Neural progenitor cell (in vitro differentiated cells): Measurements from ENCODE around the gene MROH8. TPM values are rescaled to one million over a fixed set of nuclear protein-coding genes. Genes with fewer than 3 reads are reported as not detected.

Experiments
- DNase-seq: peaks from one replicate; pipeline ENCODE4 v3.0.0-alpha.2; 2016; ENCODE audit warnings: low spot score
- H2AFZ ChIP-seq: fragments of 200-600 bp; sonication (generic); replicated peaks from 2 replicates; pipeline ENCODE4 v1.6.1; 2016; ENCODE audit warnings: antibody characterized with exemption
- H3F3A ChIP-seq: fragments of 200-600 bp; sonication (generic); 2 replicates; pipeline ENCODE4 v1.6.1; 2016; ENCODE audit warnings: antibody characterized with exemption, low read depth
- H3K27ac ChIP-seq: fragments of 200-600 bp; sonication (generic); 2 replicates; pipeline ENCODE4 v1.5.1; 2016; ENCODE audit warnings: mild to moderate bottlenecking
- H3K27me3 ChIP-seq: fragments of 200-600 bp; sonication (generic); 2 replicates; pipeline ENCODE4 v1.6.1; 2016; ENCODE audit warnings: mild to moderate bottlenecking, moderate library complexity
- H3K36me3 ChIP-seq: fragments of 200-600 bp; sonication (generic); 2 replicates; pipeline ENCODE4 v1.5.1; 2016
- H3K4me1 ChIP-seq: fragments of 200-600 bp; sonication (generic); 2 replicates; pipeline ENCODE4 v1.6.1; 2016; ENCODE audit warnings: mixed run types
- H3K4me2 ChIP-seq: fragments of 200-600 bp; sonication (generic); 2 replicates; pipeline ENCODE4 v1.6.1; 2016
- H3K4me3 ChIP-seq: fragments of 200-600 bp; sonication (generic); 2 replicates; pipeline ENCODE4 v1.5.1; 2016
- H3K79me2 ChIP-seq: fragments of 200-600 bp; sonication (generic); 2 replicates; pipeline ENCODE4 v1.6.1; 2016; ENCODE audit warnings: low read depth
- H3K9ac ChIP-seq: fragments of 200-600 bp; sonication (generic); 2 replicates; pipeline ENCODE4 v1.6.1; 2016
- H3K9me3 ChIP-seq: fragments of 200-600 bp; sonication (generic); 2 replicates; pipeline ENCODE4 v1.5.1; 2016; ENCODE audit warnings: low read depth
- H4K20me1 ChIP-seq: fragments of 200-600 bp; sonication (generic); 2 replicates; pipeline ENCODE4 v1.6.1; 2016; ENCODE audit warnings: low read depth
- H3K27ac Mint-ChIP-seq: 3 replicates; pipeline ENCODE4 v1.8.0; 2021; ENCODE audit warnings: mixed read lengths
- H3K27me3 Mint-ChIP-seq: 2 replicates; pipeline ENCODE4 v1.8.0; 2022; ENCODE audit warnings: low read depth, mild to moderate bottlenecking, inconsistent platforms, moderate library complexity, mixed read lengths; ENCODE audit not compliant: insufficient read depth
- H3K36me3 Mint-ChIP-seq: 3 replicates; pipeline ENCODE4 v1.8.0; 2021; ENCODE audit warnings: mixed read lengths
- H3K4me1 Mint-ChIP-seq: 3 replicates; pipeline ENCODE4 v1.8.0; 2021; ENCODE audit warnings: mixed read lengths
- H3K4me3 Mint-ChIP-seq: 3 replicates; pipeline ENCODE4 v1.8.0; 2021; ENCODE audit warnings: mild to moderate bottlenecking, moderate library complexity, mixed read lengths
- H3K9me3 Mint-ChIP-seq: 3 replicates; pipeline ENCODE4 v1.8.0; 2020; ENCODE audit warnings: mixed read lengths
- EZH2 ChIP-seq: fragments of 200-600 bp; sonication (generic); IDR thresholded peaks from 2 replicates; pipeline ENCODE4 v1.6.1; 2017; ENCODE audit warnings: antibody characterized with exemption, mild to moderate bottlenecking, moderate library complexity
- EZH2phosphoT487 ChIP-seq: fragments of 200-600 bp; sonication (generic); IDR thresholded peaks from 2 replicates; pipeline ENCODE4 v1.6.1; 2017; ENCODE audit warnings: antibody characterized with exemption
- total RNA-seq: library from RNA; depleted of rRNA; stranded (reverse); fragments of >200 nt; gene quantifications from 2 replicates; pipeline ENCODE4 v1.2.3, GENCODE V29; 2015; ENCODE audit warnings: low replicate concordance
- TF ChIP-seq, protein P1 (sequence below): fragments of 200-600 bp; sonication (generic); IDR thresholded peaks from 2 replicates; pipeline ENCODE4 v1.5.1; 2017; ENCODE audit warnings: antibody characterized with exemption, mild to moderate bottlenecking

Gene MROH8
- total RNA-seq, 1 donor from 2014 or later = 3.5 TPM

GRCh38 chr20:37123441-37123840 lies 55.9 kb downstream of the MROH8 start:
- H3K9me3 ChIP-seq = no peaks in the 10 kb centered on the region
- no peak overlapping the region for H3K27ac Mint-ChIP-seq
- H3K9me3 Mint-ChIP-seq = peaks cover 7% of the 10 kb centered on the region
- H3K27me3 ChIP-seq = no peaks in the 10 kb centered on the region
- H3K4me3 Mint-ChIP-seq = no peak overlapping the region
- no peak overlapping the region for H2AFZ ChIP-seq
- TF ChIP-seq EZH2 (no peak), EZH2phosphoT487 (no peak)
- TF ChIP-seq, protein P1, sequence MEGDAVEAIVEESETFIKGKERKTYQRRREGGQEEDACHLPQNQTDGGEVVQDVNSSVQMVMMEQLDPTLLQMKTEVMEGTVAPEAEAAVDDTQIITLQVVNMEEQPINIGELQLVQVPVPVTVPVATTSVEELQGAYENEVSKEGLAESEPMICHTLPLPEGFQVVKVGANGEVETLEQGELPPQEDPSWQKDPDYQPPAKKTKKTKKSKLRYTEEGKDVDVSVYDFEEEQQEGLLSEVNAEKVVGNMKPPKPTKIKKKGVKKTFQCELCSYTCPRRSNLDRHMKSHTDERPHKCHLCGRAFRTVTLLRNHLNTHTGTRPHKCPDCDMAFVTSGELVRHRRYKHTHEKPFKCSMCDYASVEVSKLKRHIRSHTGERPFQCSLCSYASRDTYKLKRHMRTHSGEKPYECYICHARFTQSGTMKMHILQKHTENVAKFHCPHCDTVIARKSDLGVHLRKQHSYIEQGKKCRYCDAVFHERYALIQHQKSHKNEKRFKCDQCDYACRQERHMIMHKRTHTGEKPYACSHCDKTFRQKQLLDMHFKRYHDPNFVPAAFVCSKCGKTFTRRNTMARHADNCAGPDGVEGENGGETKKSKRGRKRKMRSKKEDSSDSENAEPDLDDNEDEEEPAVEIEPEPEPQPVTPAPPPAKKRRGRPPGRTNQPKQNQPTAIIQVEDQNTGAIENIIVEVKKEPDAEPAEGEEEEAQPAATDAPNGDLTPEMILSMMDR = no peak
- H3K36me3 Mint-ChIP-seq = peaks cover 5% of the 10 kb centered on the region
- no peaks in the 10 kb centered on the region for H3K79me2 ChIP-seq
- H3K4me1 Mint-ChIP-seq = no peaks in the 10 kb centered on the region
- no peak overlapping the region for H3K9ac ChIP-seq
- H4K20me1 ChIP-seq = no peaks in the 10 kb centered on the region
- H3K4me3 ChIP-seq = no peak overlapping the region
- no peak overlapping the region for H3K4me2 ChIP-seq
- peaks cover 2% of the 10 kb centered on the region for H3K27me3 Mint-ChIP-seq
- no peak for DNase-seq
- H3K27ac ChIP-seq = no peak overlapping the region
- H3F3A ChIP-seq = no peaks in the 10 kb centered on the region
- no peaks in the 10 kb centered on the region for H3K36me3 ChIP-seq
- no peaks in the 10 kb centered on the region for H3K4me1 ChIP-seq

- H3K4me1 ChIP-seq = no peaks in the 10 kb centered on the region
- Mint-ChIP-seq H3K9me3 (peaks cover 7% of the 10 kb centered on the region), H3K27ac (no peak overlapping the region), H3K27me3 (peaks cover 2% of the 10 kb centered on the region), H3K36me3 (peaks cover 5% of the 10 kb centered on the region), H3K4me3 (no peak overlapping the region), H3K4me1 (no peaks in the 10 kb centered on the region)
- H4K20me1 ChIP-seq = no peaks in the 10 kb centered on the region
- no peaks in the 10 kb centered on the region for H3K36me3 ChIP-seq
- H2AFZ ChIP-seq = peak overlapping the region; percentile 17
- no peaks in the 10 kb centered on the region for H3F3A ChIP-seq
- H3K27me3 ChIP-seq = no peaks in the 10 kb centered on the region
- no peak overlapping the region for H3K4me2 ChIP-seq
- no peaks in the 10 kb centered on the region for H3K9me3 ChIP-seq
- H3K9ac ChIP-seq = no peak overlapping the region
- H3K4me3 ChIP-seq = no peak overlapping the region
- no peak for DNase-seq
- H3K27ac ChIP-seq = no peak overlapping the region
- H3K79me2 ChIP-seq = no peaks in the 10 kb centered on the region
- TF ChIP-seq, protein P1 = no peak
- TF ChIP-seq EZH2phosphoT487 = no peak
- TF ChIP-seq EZH2 = no peak
Measured at GRCh38 chr20:37120497-37120896, 58.9 kb downstream of the MROH8 start.

- TF ChIP-seq, protein P1 = no peak
- no peak for TF ChIP-seq EZH2phosphoT487
- TF ChIP-seq EZH2 = no peak
- Histone ChIP-seq H4K20me1 (no peaks in the 10 kb centered on the region), H3K4me2 (no peak overlapping the region), H3K4me3 (no peak overlapping the region), H3K36me3 (no peaks in the 10 kb centered on the region), H2AFZ (no peak overlapping the region), H3K27me3 (no peaks in the 10 kb centered on the region), H3K4me1 (no peaks in the 10 kb centered on the region), H3K9me3 (no peaks in the 10 kb centered on the region), H3K27ac (no peak overlapping the region), H3K79me2 (no peaks in the 10 kb centered on the region), H3F3A (no peaks in the 10 kb centered on the region), H3K9ac (no peak overlapping the region)
- no peak overlapping the region for H3K4me3 Mint-ChIP-seq
- peaks cover 5% of the 10 kb centered on the region for H3K36me3 Mint-ChIP-seq
- H3K27me3 Mint-ChIP-seq = peaks cover 2% of the 10 kb centered on the region
- no peaks in the 10 kb centered on the region for H3K4me1 Mint-ChIP-seq
- H3K9me3 Mint-ChIP-seq = peaks cover 3% of the 10 kb centered on the region
- H3K27ac Mint-ChIP-seq = no peak overlapping the region
- no peak for DNase-seq
Measured at GRCh38 chr20:37119356-37120036, 59.9 kb downstream of the MROH8 start.
